ENCODE data around the gene PARN. TPM values are rescaled to one million over a fixed set of nuclear protein-coding genes. Genes with fewer than 3 reads are reported as not detected.

The PARN gene
- total and polyA plus RNA-seq, 7 donors, result 14.4 to 75.3 (median 33.6) TPM

- H3K9me3 ChIP-seq, result no peaks in the 10 kb centered on the region
- no peaks in the 10 kb centered on the region for H3K27me3 ChIP-seq
- H3K4me1 ChIP-seq, result no peaks in the 10 kb centered on the region
- intact Hi-C loops (cut with DNase I), result no loop called here
- WGBS, 2 donors, result 13 to 48% methylated on average over 7 of the region's 7 CpGs
- DNase-seq, result no peak
- H3K27ac ChIP-seq, result no peak overlapping the region
- TF ChIP-seq POLR2AphosphoS5 (IDR thresholded peaks at IDR 0.05) (no peak), CTCF (IDR thresholded peaks at IDR 0.05) (no peak), POLR2A (IDR thresholded peaks at IDR 0.05) (no peak), EP300 (IDR thresholded peaks at IDR 0.05) (no peak)
- no peak overlapping the region for H3K4me3 ChIP-seq
- peaks cover 0 to 19% (median 10%) of the 10 kb centered on the region in 4 donors for H3K36me3 ChIP-seq
Measured at GRCh38 chr16:14672403-14672971, 42.4 kb upstream of the PARN start.

GRCh38 chr16:14669776-14670175 is 39.7 kb upstream of the PARN start:
- Histone ChIP-seq H3K27me3 (no peaks in the 10 kb centered on the region), H3K4me3 (no peak overlapping the region), H3K9me3 (no peaks in the 10 kb centered on the region), H3K27ac (no peak overlapping the region), H3K4me1 (no peaks in the 10 kb centered on the region), H3K36me3 (peaks cover 13 to 46% (median 29%) of the 10 kb centered on the region in 4 donors)
- no peak for TF ChIP-seq POLR2A (IDR thresholded peaks at IDR 0.05)
- peak in 1 of 4 donors; percentile 26 for TF ChIP-seq POLR2AphosphoS5 (IDR thresholded peaks at IDR 0.05)
- TF ChIP-seq EP300 (IDR thresholded peaks at IDR 0.05), result no peak
- TF ChIP-seq CTCF (IDR thresholded peaks at IDR 0.05), result peak in 1 of 4 experiments; percentile 12
- 22 to 71% methylated on average over 4 of the region's 4 CpGs for WGBS, 2 donors
- intact Hi-C loops (cut with DNase I), result no loop called here
- DNase-seq, result no peak

GRCh38 chr16:14668556-14669223 is 38.6 kb upstream of the PARN start:
- no peak for DNase-seq
- no peaks in the 10 kb centered on the region for H3K27me3 ChIP-seq
- TF ChIP-seq EP300 (IDR thresholded peaks at IDR 0.05) (no peak), POLR2AphosphoS5 (IDR thresholded peaks at IDR 0.05) (no peak), CTCF (IDR thresholded peaks at IDR 0.05) (no peak), POLR2A (IDR thresholded peaks at IDR 0.05) (no peak)
- intact Hi-C loops (cut with DNase I), result no loop called here
- H3K4me1 ChIP-seq, result no peaks in the 10 kb centered on the region
- WGBS, 2 donors, result 20 to 63% methylated on average over 7 of the region's 7 CpGs
- H3K4me3 ChIP-seq, result no peak overlapping the region
- peaks cover 18 to 57% (median 38%) of the 10 kb centered on the region in 4 donors for H3K36me3 ChIP-seq
- no peak overlapping the region for H3K27ac ChIP-seq
- H3K9me3 ChIP-seq, result no peaks in the 10 kb centered on the region

- H3K27ac ChIP-seq, result no peak overlapping the region
- TF ChIP-seq CTCF (IDR thresholded peaks at IDR 0.05), result no peak
- no peak for TF ChIP-seq POLR2A (IDR thresholded peaks at IDR 0.05)
- TF ChIP-seq EP300 (IDR thresholded peaks at IDR 0.05), result no peak
- no peak for TF ChIP-seq POLR2AphosphoS5 (IDR thresholded peaks at IDR 0.05)
- 52 to 84% methylated on average over 16 of the region's 16 CpGs for WGBS, 2 donors
- intact Hi-C loops (cut with DNase I), result no loop called here
- no peak overlapping the region for H3K4me3 ChIP-seq
- H3K27me3 ChIP-seq, result no peaks in the 10 kb centered on the region
- no peaks in the 10 kb centered on the region for H3K9me3 ChIP-seq
- H3K4me1 ChIP-seq, result no peaks in the 10 kb centered on the region
- peaks cover 22 to 68% (median 47%) of the 10 kb centered on the region in 4 donors for H3K36me3 ChIP-seq
- DNase-seq, result no peak
Measured at GRCh38 chr16:14667347-14668266, 37.5 kb upstream of the PARN start.

Measured in sigmoid colon (tissue), 7 donors.